GM23248 (cell line): ENCODE results near the gene GALK2.

Source experiments
- EZH2 ChIP-seq: fragments of 200-600 bp; sonication (generic); IDR thresholded peaks from 2 replicates; pipeline ENCODE4 v1.6.1; 2018; ENCODE audit warnings: antibody characterized with exemption, mild to moderate bottlenecking; ENCODE audit not compliant: insufficient read depth, poor library complexity, severe bottlenecking
- EZH2phosphoT487 ChIP-seq: fragments of 200-600 bp; sonication (generic); IDR thresholded peaks from 2 replicates; pipeline ENCODE4 v1.6.1; 2018; ENCODE audit warnings: antibody characterized with exemption, moderate library complexity, mild to moderate bottlenecking, low read depth; ENCODE audit not compliant: insufficient read depth

DNA sequence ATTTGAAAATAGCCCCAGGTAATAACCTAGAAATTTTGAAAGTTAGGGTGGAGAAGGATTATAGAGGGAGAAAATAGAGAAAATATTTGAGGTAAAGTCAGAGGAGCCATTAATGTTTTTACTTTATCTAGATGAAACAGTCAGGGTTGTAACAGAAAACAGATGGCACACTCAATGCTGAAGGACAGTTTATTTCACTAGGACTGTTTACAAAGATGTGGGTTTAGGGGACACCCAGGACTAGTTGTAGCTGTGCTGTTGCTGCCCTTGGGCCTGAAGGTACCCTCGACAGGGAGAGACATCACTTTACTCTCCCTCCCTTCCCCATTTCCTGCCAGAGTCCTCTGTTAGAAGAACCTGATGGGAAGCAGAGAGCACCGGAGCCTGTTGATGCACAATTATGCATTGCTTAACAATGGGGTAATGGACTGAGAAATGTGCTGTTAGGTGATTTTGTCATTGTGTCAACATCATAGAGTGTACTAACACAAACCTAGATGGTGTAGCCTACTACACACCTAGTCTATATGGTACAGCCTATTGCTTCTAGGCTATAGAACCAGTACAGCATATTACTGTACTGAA is 103.8 kb downstream of the GALK2 start:
- no peak for TF ChIP-seq EZH2
- TF ChIP-seq EZH2phosphoT487: no peak
